T-helper 1 cell treated with Interleukin-12 subunit alpha and Interleukin-12 subunit beta and Interleukin-4 antibody, amounts not matched to agents 30 ng/mL and 1 ng/mL, for 36 hours (primary cell): Measurements from ENCODE around the gene HIVEP1. TPM values are rescaled to one million over a fixed set of nuclear protein-coding genes. Genes with fewer than 3 reads are reported as not detected.

ENCODE experiments used
- intact Hi-C: fragments of 100-400 bp; cut with micrococcal nuclease; formaldehyde crosslinking; loops from one replicate; pipeline ENCODE4 v1.15.1; 2024
- total RNA-seq: library from RNA; stranded (reverse); gene quantifications from 2 replicates; pipeline ENCODE4 v1.2.3, GENCODE V29; 2022

Gene HIVEP1
- total RNA-seq, 1 donor from 2014 or later = 35.7 TPM

DNA sequence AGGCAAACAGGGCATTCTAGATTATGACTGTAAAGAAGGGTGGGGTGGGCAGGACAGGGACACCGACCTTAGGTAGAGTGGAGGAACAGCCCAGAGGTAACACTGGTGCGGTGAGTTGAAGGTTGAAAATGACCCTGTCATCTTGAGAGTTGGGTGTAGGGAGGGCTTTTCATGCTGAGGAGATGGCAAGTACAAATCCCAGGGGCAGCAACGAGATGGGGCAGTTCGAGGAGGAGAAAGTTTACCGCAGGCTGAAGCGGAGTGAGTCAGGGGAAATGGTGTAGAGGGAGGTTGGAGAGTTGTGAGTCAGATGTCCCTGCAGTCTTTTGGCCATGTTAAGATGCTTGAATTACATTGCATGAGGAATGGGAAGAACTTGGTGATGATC, 101.1 kb downstream of the HIVEP1 start:
- intact Hi-C loops = loop anchor here (10.0 kb wide), 1 partner anchor 878 kb away; the partner anchor contains the start of gene NEDD9

DNA sequence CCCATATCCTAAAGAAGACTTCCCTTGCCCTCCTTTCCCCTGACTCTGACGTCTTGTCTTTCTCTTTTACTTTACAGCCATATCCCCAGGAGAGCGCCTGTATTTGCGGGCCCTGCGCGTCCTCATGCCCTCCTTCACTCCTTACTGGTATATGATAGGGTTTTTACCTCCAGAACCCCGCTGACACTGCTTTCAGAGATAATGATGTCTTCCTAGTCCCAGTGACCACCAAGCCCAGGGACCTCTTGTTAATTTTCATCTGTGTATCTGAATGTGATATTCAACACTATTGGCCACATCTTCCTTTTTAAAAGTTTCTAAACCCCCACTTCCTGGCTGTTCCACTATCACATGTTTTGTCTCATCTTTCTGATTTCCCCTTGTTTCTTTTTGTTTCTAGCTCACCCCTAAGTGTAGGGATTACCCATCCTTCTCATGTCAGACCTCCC, 102.0 kb downstream of the HIVEP1 start:
- intact Hi-C loops = loop anchor here (10.0 kb wide), 1 partner anchor 879 kb away; the partner anchor contains the start of gene NEDD9

DNA sequence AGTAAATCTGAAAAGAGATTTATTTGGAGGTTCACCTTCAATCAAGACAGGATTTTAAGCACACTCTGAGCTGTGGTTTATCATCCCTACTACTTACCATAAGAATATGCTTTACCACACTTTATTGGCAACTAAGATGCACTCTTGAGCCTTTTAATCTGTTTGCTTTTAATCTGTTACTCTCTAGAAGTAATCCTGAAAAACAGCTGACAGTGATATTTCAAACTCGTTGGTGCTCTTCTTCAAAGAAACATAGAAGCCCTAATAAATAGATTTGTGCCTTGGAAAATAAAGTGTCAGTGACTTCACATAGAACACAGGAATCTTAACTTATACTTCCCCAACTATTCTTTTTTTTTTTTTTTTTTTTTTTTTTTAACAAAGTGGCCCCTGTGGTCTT, 102.9 kb downstream of the HIVEP1 start:
- intact Hi-C loops = loop anchor here (5.0 to 10.0 kb wide), 4 partner anchors 578 to 880 kb away; partner anchors contain the start of genes NEDD9 and TMEM170B

DNA sequence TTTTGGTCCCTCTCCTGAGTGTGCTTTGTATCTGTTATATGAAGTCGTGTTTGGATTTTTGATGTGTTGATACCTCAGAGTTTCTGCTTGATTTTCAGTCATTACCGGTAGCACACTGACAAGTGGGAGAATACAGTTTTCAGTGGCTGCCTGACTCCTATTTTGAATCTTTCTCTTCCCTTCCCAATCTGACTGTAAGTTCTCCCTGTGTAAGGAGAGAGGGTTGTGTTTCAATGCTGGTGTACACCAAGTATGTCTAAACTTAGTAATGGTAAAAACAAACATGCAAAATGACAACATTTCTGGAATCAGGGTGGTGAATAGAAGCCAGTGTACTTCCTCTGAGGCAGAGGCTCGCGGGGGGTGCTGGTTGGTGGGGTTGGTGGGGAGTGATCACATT, 103.4 kb downstream of the HIVEP1 start:
- intact Hi-C loops = loop anchor here (5.0 to 10.0 kb wide), 4 partner anchors 578 to 881 kb away; partner anchors contain the start of genes NEDD9 and TMEM170B

DNA sequence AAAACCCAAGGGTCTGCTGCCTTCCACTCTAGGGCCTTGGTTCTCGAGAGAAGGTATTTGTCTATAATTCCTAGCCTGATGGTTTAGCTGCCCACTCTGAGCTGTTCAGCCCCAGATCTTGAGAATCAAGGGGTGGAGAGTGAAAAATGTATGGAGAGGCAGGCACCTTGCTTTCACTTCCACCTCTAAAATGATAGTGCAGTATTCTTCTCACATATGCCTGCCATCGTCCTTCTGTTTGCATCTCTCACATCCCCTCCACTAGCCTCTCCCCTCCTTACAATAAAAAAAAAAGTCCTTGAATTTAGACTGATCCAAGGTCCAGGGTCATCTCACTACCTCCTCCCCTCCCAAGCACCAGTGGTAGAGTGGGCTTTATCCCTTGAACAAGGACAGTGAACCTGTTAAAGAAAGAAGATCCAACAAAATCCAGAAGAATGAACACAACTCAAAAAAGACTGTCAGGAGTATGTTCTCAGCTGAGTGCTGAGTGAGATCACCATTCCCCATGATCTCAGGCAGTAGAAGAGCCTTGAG, 104.2 kb downstream of the HIVEP1 start:
- intact Hi-C loops = loop anchor here (5.0 to 10.0 kb wide), 4 partner anchors 579 to 882 kb away; partner anchors contain the start of genes NEDD9 and TMEM170B

DNA sequence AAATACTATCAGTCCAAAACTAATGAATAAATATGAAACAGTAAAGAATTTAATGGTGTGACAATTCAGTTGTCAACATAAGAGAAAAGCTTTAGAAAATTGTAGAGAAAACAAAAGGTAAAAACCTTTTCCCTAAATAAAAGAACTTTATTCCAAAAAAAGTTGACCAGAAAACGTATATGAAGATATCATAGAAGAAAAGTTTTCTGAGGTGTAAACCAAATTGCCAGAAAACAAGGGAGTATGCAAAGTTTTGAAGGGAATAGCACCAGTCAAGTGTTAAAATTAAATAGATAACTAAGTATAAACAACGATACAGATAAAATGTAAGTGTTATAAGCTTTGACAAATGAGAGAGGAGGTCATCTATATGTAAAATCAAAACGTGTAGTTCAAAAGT, 104.9 kb downstream of the HIVEP1 start:
- intact Hi-C loops = loop anchor here (5.0 to 10.0 kb wide), 4 partner anchors 580 to 882 kb away; partner anchors contain the start of genes NEDD9 and TMEM170B

DNA sequence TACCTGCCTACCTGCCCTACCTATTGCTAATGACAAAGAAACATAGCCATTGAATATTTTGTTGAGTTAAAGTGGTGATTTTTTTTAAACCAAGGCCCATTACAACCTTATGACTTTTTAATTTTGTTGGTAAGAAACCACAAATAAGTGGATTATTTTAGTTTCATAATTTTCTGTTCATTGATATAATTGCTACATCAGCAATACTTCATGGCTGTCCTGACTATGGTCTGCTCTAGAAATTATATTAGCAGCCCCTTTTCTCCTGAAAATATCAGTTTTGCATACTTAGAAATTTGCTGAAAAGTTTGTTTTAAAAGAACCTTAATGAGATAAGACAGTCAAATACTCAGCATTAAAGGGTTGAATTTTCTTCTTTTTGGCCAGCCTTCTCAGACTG, 106.5 kb downstream of the HIVEP1 start:
- intact Hi-C loops = loop anchor here (1.0 to 10.0 kb wide), 15 partner anchors 8 to 884 kb away; partner anchors contain the start of genes NEDD9 and TMEM170B

DNA sequence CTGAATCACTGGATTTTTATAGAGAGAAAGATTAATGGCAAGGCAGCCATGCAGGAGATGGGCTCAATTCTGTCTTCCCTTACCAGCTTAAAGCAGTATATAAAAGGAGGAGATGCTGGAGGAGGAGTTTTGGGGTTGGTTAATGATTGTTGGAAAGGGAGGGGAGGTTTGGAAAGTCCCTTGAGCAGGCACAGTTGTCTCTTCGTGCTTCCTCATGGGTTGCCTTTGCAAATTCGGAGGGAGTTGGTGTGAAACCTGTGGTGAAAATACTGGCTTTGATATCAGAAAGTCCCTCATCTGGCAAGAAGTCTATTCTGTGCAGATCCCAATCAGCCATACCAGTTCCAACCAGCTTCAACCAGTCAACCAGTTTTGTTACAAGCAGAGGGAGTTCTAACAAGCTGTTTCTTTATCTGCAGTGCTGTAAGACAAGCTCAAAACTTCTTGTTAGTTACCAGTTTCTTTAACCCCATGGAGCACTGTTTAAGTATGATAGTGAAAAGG, 107.0 kb downstream of the HIVEP1 start:
- intact Hi-C loops = loop anchor here (1.0 to 10.0 kb wide), 15 partner anchors 9 to 884 kb away; partner anchors contain the start of genes NEDD9 and TMEM170B

DNA sequence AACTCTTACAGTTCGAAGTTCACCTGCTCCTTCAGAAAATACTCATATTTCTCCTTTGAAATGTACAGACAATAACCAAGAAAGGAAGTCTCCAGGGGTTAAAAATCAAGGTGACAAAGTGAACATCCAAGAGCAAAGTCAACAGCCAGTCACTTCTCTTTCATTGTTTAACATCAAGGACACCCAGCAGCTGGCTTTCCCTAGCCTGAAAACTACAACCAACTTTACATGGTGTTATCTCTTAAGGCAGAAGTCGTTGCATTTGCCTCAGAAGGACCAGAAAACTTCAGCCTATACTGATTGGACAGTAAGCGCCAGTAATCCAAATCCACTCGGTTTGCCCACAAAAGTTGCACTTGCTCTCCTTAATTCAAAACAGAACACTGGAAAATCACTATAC, 113.3 kb downstream of the HIVEP1 start:
- intact Hi-C loops = no loop called here

DNA sequence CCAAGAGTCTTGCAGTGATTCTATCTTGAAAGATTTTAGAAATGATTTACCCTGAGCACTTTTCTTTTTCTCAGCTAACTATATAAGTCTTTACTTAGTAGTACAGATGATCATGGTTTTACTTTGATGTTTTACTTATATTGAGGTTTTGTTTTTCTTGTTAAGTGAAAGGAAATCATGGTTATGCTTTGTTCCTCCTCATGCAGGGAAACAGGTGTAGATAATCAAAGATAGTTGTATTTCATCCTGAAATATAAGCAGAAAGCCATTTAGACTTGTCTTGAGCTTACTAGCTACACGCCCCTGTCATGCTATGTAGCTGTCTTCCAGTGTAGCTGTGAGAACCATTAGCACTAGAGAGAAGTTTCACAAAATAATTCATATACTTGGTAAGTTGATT, 113.9 kb downstream of the HIVEP1 start:
- intact Hi-C loops = no loop called here

DNA sequence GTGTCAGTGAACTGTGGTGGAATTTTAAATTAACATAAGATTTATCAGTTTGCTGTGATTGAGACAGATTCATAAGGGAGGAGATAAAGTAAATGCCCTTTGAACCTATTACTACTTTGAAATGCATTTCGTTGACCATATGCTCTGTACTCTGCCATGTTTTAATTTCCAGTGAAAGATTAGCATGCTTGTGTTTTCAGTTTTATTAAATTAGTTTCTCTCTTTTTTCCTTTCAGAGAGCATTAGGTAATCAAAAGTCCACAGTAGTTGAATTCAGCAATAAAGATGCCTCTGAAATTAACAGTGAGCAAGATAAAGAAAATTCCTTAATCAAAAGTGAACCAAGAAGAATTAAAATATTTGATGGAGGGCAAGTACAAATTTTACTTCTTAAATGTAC, 117.4 kb downstream of the HIVEP1 start:
- intact Hi-C loops = no loop called here

DNA sequence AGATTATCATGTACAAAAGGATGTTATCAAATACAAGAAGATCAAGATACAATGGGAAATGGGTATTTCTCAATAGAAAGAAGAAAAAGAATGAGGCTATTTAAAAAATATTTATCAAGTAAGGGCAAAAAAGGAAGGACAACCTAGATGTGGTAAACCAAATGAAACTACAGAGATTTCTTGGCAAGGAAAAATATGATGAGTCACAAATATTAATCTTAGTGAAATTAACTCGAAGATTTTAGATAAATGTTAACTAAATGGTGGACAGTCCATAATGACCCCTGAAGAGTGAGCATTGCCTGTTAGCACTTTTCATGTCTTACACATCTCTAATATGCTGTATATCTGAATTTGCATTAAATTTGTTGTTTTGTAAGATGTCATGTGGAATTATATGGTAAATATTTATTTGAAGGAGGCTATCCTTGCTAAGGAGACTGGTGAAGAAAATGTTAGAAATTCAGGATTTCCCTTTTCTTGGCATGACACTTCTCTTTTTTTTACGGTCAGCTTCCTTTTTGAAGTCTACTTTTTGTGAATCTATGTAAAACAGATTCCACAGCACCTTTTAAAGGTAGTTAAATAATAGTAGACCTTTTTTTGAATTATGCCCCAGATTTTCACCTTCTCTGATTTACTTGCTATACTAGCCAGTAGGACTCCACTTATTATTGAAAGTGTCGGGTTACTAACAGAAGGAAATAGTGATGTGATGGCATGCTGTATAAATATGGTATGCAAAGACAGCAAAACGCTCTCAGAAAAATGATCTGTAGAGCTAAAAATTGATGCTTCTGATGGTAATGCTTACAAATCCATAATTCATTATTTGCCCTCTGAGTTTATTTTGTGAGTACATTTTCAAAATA, 120.5 kb downstream of the HIVEP1 start:
- intact Hi-C loops = no loop called here

DNA sequence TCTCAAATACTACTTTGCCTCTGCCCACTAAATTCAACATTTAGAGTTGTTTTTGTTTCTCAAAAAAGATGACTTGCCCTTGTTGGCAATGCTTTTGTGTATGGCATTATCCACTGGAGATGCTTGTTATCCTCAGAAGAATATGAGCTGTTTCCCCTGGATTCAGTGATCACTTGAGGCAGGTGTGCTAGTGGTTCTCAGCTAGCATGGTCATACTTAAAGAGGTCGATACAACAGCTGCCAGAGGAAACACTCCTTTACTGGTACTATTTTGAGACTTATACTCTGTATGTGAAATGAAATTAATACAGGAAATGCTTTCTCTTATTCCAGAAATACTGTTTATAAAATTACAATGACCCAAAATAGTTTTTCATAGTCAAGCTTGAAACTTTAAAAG, 122.5 kb downstream of the HIVEP1 start:
- intact Hi-C loops = no loop called here

DNA sequence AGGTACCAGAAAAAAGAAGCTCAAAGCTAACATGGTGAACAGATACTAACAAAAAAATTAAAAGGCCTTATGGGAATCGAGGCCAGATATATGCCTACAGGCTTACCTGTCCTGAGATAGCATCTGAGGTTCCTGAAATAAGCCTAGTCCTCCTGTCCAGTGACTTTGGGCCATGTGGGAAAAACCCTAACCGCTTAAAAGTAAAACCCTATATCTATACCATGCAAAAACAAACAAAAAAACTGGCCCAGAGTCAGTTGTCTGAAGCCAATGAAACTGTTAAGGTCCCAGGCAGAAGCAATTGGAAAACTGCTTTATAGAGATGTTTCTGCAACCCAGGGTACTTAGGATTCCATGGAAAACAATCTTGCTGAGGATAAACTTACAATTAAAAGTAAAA, 122.9 kb downstream of the HIVEP1 start:
- intact Hi-C loops = no loop called here

DNA sequence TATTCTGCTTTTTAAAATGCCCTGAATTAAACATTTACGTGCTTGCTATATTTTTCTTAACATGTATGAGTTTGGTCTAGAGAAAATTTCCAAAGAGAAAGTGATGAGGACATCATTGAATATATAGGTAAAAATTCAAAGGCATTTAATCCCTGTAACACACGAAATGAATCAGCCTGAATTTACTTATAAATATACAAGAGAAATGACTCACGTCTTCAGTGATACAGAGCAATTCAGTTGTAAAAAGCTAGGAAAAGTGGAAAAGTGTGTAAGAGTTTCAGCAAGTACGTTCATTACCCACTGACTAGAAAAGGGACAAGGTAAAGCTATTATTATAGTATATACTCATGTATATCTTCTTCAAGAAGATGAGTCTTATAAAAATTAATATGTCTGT, 124.8 kb downstream of the HIVEP1 start:
- intact Hi-C loops = no loop called here

DNA sequence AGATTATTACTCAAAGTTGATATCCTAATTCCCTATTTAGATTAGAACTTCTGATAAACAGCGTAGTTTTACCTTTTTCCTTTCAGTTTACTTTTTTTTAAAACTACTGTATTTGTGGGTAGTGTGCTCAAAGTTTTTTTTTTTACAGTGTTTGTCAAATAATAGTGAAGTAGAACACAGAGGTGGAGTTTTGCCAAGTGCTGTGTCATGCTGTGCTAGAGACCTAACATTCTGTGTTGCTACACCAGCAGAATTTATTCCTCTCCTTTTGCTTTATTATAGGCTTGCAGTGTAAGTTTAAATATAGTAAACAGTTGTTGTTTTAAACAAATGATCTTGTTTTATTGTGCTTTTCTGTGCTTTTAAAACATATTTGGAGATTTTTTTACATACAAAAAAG, 125.4 kb downstream of the HIVEP1 start:
- intact Hi-C loops = no loop called here

DNA sequence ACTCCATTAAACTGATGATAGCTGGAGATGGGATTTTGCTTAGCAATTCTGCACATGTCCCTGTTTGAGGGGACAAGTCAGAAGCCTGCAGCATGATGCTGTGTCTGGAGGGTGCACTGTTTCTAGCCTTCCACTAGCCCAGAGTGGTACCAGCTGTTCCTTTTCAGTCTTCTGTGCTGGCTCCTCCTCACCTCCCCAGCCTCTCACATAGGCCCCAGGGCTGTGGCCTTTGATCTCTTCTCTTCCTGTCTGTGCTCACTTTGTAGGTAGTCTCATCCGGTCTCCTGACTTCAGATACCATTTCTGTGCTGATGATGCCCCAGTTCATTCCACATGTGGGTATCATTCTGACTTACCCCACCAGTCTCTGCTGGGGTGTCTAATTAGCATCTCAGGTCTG, 126.3 kb downstream of the HIVEP1 start:
- intact Hi-C loops = loop anchor here (1.0 to 2.0 kb wide), 2 partner anchors 19 to 24 kb away; no protein-coding TSS in a partner anchor

DNA sequence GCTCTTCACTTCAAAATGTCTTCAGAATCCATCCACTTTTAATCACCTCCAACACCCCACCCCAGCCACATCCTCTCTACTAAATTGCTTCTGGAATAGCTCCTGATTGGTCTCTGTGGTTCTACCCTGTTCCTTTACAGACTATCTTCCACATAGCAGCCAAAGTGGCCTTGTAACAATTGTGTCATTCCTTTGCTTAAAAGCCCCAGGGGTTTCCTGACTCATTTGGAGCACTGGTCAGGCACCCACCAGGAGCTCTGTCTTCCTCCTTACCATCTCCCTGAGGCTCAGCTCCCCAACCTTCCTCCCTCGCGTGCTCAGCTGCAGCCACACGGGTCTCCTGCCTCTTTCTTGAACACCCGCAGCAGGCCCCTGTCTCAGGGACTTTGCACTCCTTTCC, 126.8 kb downstream of the HIVEP1 start:
- intact Hi-C loops = loop anchor here (1.0 to 2.0 kb wide), 2 partner anchors 20 to 24 kb away; no protein-coding TSS in a partner anchor

DNA sequence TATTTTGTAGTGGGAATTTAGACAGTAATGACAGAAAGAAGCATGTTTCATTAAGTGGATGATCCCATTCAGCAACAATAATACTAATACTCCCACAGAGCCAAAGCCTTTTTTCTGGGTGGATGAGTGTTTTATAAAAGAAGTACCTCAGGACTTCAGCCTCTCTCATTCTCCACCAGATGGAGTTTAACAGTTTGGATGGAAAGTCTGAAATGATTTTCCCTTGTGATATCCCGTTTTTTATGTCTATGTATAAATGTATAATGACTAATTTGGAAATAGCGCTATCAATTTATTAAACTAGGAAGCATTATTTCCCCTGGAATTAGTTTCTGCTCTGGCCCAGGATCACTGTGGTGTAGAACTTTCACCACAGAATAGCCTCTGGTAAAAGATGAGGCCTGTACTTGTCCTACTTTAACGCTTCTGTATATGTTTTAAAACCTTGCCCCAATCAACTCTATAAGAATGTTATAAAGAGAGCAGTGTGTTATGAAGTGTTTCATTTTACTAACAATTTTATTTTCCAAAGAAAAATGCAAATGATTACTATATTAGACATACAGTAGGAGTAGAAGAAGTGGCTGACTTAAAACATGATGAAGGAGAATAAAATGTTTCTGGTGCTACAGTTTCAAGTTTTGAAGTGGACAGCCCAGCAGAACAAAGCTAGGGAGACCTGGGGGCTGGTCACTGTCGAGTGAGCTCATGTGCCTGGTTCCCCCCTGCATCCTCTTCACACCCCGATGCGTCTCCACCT, 135.6 kb downstream of the HIVEP1 start:
- intact Hi-C loops = loop anchor here (5.0 kb wide), 1 partner anchor 460 kb away; no protein-coding TSS in a partner anchor

DNA sequence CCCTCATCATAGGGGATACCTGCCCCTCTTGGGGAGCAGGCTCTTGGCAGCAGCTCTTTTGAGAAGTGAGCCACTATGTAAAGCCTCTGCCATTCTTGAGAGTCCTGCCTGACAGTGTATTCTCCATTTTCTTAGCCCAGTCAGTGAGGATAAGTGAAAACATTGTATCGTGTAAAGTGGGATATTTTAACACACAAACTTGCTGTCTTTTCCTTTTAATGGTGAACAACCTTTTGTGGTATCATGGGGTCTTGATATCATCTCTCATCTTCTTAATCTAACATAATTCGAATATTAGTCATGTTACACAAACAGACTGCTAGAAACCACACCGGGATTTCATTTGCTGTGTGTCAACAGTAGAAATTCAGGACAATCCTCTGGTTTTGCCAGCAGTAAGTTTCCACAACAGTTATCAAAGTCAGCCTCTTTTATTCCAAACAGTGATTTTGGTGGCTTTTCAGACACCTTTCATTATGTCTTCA, 136.2 kb downstream of the HIVEP1 start:
- intact Hi-C loops = loop anchor here (5.0 kb wide), 1 partner anchor 459 kb away; no protein-coding TSS in a partner anchor

DNA sequence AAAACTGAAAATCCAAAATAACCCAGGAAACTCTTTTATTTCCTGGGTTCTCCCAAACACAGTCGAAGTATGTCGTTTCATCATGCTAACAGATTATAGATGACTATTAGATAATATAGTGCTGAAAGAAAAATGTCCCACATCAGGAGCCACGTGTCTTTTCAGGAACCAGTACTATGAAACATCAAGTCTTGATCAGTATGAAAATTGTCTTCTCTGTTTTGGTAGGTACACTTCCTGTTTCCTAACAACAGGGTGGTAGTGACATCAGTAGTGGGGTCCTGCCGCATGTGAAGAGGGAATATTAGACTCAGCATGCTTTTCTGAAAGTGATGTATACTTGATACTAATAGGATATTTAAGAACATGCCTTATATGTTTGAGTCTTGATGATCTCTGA, 136.7 kb downstream of the HIVEP1 start:
- intact Hi-C loops = loop anchor here (5.0 kb wide), 1 partner anchor 458 kb away; no protein-coding TSS in a partner anchor
